ENCODE measurements around the gene CCDC92B. TPM values are rescaled to one million over a fixed set of nuclear protein-coding genes. Genes with fewer than 3 reads are reported as not detected.

The CCDC92B gene
- not detected in 2 replicates for total RNA-seq

DNA sequence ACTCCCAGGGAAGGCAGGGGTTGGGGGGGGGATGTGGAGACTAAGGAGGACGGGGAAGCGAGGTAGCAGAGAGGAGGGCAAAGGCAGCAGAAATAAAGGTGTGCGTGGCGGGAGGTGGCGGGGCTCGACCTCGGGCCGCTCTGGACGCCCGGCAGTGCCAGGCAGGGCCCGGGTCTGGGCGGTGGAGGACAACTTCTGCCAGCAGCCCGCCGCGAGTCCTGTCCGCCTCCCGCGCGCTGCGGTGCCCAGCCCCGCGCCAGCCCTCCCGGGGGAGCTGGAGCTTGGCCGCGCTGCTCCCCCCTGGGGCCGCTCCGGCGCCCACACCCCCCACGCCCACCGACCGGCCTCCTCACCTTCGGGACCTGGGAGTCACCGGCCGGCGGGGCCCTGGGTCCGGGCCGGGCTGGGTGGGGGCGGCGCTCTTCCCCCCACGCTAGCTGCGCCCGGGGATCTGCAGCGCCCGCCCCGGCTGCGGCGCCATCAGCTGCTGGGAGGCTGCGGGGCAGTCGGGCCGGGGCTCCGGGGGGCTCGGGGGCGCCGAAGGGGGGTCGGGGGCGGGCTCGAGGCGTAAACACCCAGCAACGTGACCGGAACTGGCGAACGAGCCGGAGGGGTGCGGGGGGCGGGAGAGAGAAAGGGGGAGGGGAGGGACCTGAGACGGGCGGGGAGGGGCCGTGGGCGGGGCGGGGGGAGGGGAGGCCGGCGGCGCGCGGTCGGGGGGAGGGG lies at the start of gene CCDC92B:
TSS of gene CCDC92B (minus strand) at position 595 of the 726 bp plus-strand sequence. CDS start 14,507 bp downstream, outside the sequence.

GRCh38 chr17:2796164-2797125 lies 47.0 kb upstream of the CCDC92B start, which contains the start of gene RAP1GAP2:
RAP1GAP2 (plus strand) TSS chr17:2796438; CDS start chr17:2796528, 90 bp downstream.

GRCh38 chr17:2711608-2712299 lies 37.7 kb downstream of the CCDC92B start, which contains the start of gene CLUH:
CLUH (minus strand) TSS chr17:2711764; CDS start chr17:2711661, 103 bp downstream.

Other genes starting within 250 kb of the CCDC92B start
- 10.7 and 15.3 TPM in 2 replicates for gene METTL16, start 237.8 kb downstream of the CCDC92B start, total RNA-seq
- gene PAFAH1B1, start 156.0 kb downstream of the CCDC92B start, total RNA-seq: 45.0 and 73.3 TPM in 2 replicates
- 32.4 and 32.9 TPM in 2 replicates for gene CLUH, start 37.9 kb downstream of the CCDC92B start, total RNA-seq
- 0.81 and 2.2 TPM in 2 replicates for gene RAP1GAP2, start 46.8 kb upstream of the CCDC92B start, total RNA-seq